ENCODE data around the gene KRT34. TPM values are rescaled to one million over a fixed set of nuclear protein-coding genes. Genes with fewer than 3 reads are reported as not detected.
"Not testable (repeated sequence)": the region's sequence is repeated elsewhere in the genome, so short reads cannot be mapped to it uniquely, and the experiment has no call there.

Gene KRT34
- total RNA-seq, 2 experiments from 2014 or later: not detected

DNA sequence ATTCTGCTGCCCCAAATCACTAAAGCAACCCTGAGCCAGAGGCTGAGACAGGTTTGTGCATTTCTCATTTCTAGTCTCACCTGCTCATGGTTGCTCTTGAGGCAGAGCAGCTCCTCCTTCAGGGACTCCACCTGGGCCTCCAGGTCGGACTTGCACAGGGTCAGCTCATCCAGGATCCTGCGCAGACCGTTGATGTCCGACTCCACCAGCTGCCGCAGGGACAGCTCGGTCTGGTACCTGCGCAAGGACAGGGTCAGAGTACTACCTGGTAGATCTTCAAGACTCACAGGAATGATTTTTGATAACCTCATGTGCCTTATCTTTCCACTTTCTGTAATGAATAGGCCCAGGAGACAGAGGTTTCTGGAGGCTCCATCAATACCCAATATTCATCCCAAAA, 14.2 kb upstream of the KRT34 start:
- ChIA-PET CTCF (no interaction called here), POLR2A (no interaction called here)
- Mint-ChIP-seq H3K27ac (no peak overlapping the region), H3K4me1 (peaks cover 4% of the 10 kb centered on the region), H3K36me3 (ENCODE audit: low read depth) (no peaks in the 10 kb centered on the region), H3K9me3 (no peaks in the 10 kb centered on the region), H3K27me3 (peaks cover 4% of the 10 kb centered on the region), H3K4me3 (no peak overlapping the region)
- no peak for DNase-seq

DNA sequence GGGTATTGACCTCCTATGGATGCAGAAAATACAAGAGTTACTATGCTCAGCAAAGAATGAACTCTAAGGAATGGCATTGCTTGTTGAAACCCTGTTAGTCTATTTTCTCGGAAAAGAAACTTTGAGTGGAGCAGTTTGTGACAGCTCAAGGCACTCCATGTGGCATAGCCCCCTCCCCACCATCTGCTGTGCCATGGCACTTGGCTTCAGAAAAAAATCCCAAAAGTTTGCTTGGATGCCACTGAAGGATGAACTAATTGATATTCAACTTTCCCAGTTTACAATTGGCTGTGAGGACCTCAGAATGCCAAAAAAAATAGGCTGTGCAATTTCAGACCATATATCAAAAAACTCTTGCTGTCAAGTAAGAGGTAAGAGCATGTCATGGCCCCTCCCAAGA, 13.5 kb upstream of the KRT34 start:
- Mint-ChIP-seq H3K27ac (no peak overlapping the region), H3K36me3 (ENCODE audit: low read depth) (no peaks in the 10 kb centered on the region), H3K9me3 (no peaks in the 10 kb centered on the region), H3K4me1 (peaks cover 2% of the 10 kb centered on the region), H3K4me3 (no peak overlapping the region), H3K27me3 (peaks cover 6% of the 10 kb centered on the region)
- CTCF ChIA-PET: no interaction called here
- DNase-seq: no peak
- POLR2A ChIA-PET: no interaction called here

GRCh38 chr17:41395044-41395443, 12.9 kb upstream of the KRT34 start:
- H3K9me3 Mint-ChIP-seq; H3K36me3 Mint-ChIP-seq (ENCODE audit: low read depth); H3K4me3 Mint-ChIP-seq; CTCF ChIA-PET; POLR2A ChIA-PET; H3K4me1 Mint-ChIP-seq; H3K27ac Mint-ChIP-seq; H3K27me3 Mint-ChIP-seq; DNase-seq: not testable (repeated sequence)

- Mint-ChIP-seq H3K36me3 (ENCODE audit: low read depth) (no peaks in the 10 kb centered on the region), H3K9me3 (no peaks in the 10 kb centered on the region), H3K27ac (no peak overlapping the region), H3K4me1 (no peaks in the 10 kb centered on the region), H3K4me3 (no peak overlapping the region), H3K27me3 (peaks cover 12% of the 10 kb centered on the region)
- CTCF ChIA-PET: no interaction called here
- no peak for DNase-seq
- POLR2A ChIA-PET: no interaction called here
These were observed 12.3 kb upstream of the KRT34 start for GRCh38 chr17:41394254-41394996.

GRCh38 chr17:41393826-41394225, 11.7 kb upstream of the KRT34 start:
- ChIA-PET CTCF (no interaction called here), POLR2A (no interaction called here)
- no peak overlapping the region for H3K27ac Mint-ChIP-seq
- H3K4me3 Mint-ChIP-seq: no peak overlapping the region
- peaks cover 12% of the 10 kb centered on the region for H3K27me3 Mint-ChIP-seq
- H3K36me3 Mint-ChIP-seq (ENCODE audit: low read depth): no peaks in the 10 kb centered on the region
- no peak for DNase-seq
- H3K4me1 Mint-ChIP-seq: no peaks in the 10 kb centered on the region
- H3K9me3 Mint-ChIP-seq: no peaks in the 10 kb centered on the region

DNA sequence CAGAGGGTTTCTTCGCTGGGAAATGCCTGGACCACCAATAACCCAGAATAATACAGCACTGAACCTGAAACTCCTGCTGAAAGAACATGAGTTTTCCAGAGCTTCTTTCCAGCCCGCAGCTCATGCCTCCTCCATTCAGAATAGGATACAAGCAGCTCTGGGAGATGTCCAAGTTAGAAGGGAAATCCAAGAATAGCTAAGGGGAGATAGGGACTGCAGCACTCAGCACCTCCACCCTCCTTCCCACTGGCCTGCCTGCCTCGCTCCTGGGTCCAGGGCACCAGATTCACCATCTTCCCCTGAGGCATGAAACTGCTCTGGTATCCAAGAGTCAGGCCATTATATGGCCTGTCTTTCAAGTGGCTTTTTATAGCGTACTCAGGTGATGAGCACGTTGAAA, 11.2 kb upstream of the KRT34 start:
- CTCF ChIA-PET: no interaction called here
- no peaks in the 10 kb centered on the region for H3K9me3 Mint-ChIP-seq
- POLR2A ChIA-PET: no interaction called here
- H3K27me3 Mint-ChIP-seq: peaks cover 12% of the 10 kb centered on the region
- H3K4me1 Mint-ChIP-seq: no peaks in the 10 kb centered on the region
- H3K27ac Mint-ChIP-seq: no peak overlapping the region
- no peak for DNase-seq
- H3K36me3 Mint-ChIP-seq (ENCODE audit: low read depth): no peaks in the 10 kb centered on the region
- no peak overlapping the region for H3K4me3 Mint-ChIP-seq

- POLR2A ChIA-PET: interaction anchor here (1.4 kb wide), 1 partner anchor 12 kb away, joined by 3 read pairs; no protein-coding TSS in a partner anchor
These were observed 10.2 kb upstream of the KRT34 start for GRCh38 chr17:41392278-41392677.

DNA sequence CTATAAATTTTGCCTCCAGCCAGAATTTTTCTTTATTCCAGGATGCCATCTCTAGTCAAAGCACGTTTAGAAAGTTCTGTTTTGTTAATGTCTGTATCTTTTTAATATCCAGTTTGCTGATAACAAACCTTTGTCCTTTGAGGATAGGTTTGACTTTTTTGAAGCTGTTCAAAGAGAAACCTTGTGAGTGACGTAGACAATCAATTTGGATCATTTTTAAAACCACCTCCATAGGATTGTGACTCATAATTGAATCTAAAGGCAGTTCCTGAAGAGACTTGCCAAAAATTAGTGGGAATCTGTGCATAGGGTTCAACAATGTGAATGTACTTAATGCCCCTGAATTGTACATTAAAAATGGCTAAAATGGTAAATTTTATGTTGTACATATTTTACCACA, 9.4 kb upstream of the KRT34 start:
- peaks cover 8% of the 10 kb centered on the region for H3K9me3 Mint-ChIP-seq
- ChIA-PET CTCF (interaction anchor here (1.0 kb wide), 1 partner anchor 271 kb away, joined by 3 read pairs; no protein-coding TSS in a partner anchor), POLR2A (interaction anchor here (1.4 kb wide), 1 partner anchor 13 kb away, joined by 3 read pairs; no protein-coding TSS in a partner anchor)

More at GRCh38 chr17:41392278-41392677, 10.2 kb upstream of the KRT34 start:
- CTCF ChIA-PET: no interaction called here
- peaks cover 13% of the 10 kb centered on the region for H3K27me3 Mint-ChIP-seq
- H3K4me1 Mint-ChIP-seq: no peaks in the 10 kb centered on the region
- DNase-seq: no peak
- H3K9me3 Mint-ChIP-seq: peaks cover 4% of the 10 kb centered on the region
- H3K36me3 Mint-ChIP-seq (ENCODE audit: low read depth): no peaks in the 10 kb centered on the region
- H3K4me3 Mint-ChIP-seq: no peak overlapping the region
- no peak overlapping the region for H3K27ac Mint-ChIP-seq

DNA sequence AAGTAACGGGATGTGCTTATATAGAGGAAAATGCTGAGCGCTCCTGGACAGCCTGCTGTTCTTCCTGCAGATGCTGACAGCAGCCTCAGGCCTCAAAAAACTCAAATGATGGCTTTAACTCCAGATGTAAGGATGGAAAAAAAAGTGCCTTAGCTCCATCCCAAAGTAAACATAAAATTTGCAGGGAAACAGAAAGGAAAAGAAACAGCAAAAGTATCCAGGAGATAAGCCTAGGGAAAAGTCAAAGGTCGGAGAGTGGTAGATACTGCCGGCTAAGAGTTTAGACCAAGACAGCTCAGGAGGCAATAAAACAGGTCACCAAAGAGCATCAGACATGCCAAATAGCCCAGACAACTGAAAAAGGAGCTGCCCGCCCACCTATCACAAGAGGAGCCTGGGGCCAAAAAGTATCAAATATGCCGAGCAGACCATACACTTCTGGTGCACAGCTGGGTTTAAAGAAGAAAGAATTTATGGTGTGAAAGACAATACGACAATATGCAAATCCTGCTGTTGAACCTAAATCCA, 8.4 kb upstream of the KRT34 start:
- H3K36me3 Mint-ChIP-seq (ENCODE audit: low read depth): peaks cover 4% of the 10 kb centered on the region
- no peak overlapping the region for H3K27ac Mint-ChIP-seq
- peaks cover 10% of the 10 kb centered on the region for H3K9me3 Mint-ChIP-seq
- no peak overlapping the region for H3K4me3 Mint-ChIP-seq
- peaks cover 15% of the 10 kb centered on the region for H3K27me3 Mint-ChIP-seq
- CTCF ChIA-PET: interaction anchor here (1.0 kb wide), 1 partner anchor 272 kb away, joined by 3 read pairs; no protein-coding TSS in a partner anchor
- H3K4me1 Mint-ChIP-seq: no peaks in the 10 kb centered on the region
- no peak for DNase-seq
- POLR2A ChIA-PET: no interaction called here

More for the DNA sequence above, 9.4 kb upstream of the KRT34 start:
- Mint-ChIP-seq H3K4me1 (no peaks in the 10 kb centered on the region), H3K27me3 (peaks cover 15% of the 10 kb centered on the region), H3K4me3 (no peak overlapping the region), H3K36me3 (ENCODE audit: low read depth) (peaks cover 3% of the 10 kb centered on the region), H3K27ac (no peak overlapping the region)
- DNase-seq: no peak

DNA sequence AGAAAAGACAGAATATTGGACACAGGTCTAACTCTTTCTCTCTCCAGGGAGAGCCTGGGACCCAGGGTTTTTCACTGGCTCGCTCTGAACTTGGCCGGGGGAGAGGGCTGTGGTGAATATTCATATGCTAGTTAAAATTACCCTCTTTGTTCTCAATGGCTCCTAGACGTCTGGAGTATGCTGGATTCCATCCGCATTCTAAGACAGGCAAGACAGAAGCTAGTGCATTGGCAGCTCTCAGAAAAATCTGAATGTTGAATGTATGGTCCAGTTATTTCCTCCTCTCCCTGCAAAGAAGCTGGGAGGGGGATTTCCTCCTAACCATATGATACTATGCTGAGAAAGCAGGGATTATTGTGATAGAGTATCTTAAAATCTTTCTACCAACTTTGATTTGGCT, 5.6 kb upstream of the KRT34 start:
- Mint-ChIP-seq H3K27me3 (peaks cover 18% of the 10 kb centered on the region), H3K36me3 (ENCODE audit: low read depth) (peaks cover 4% of the 10 kb centered on the region), H3K9me3 (peaks cover 10% of the 10 kb centered on the region), H3K4me3 (no peak overlapping the region), H3K4me1 (no peaks in the 10 kb centered on the region), H3K27ac (no peak overlapping the region)
- CTCF ChIA-PET: no interaction called here
- no peak for DNase-seq
- POLR2A ChIA-PET: no interaction called here

GRCh38 chr17:41386227-41386626, 4.1 kb upstream of the KRT34 start:
- Mint-ChIP-seq H3K4me3 (no peak overlapping the region), H3K36me3 (ENCODE audit: low read depth) (peaks cover 4% of the 10 kb centered on the region), H3K27ac (no peak overlapping the region), H3K9me3 (peaks cover 10% of the 10 kb centered on the region), H3K4me1 (no peaks in the 10 kb centered on the region), H3K27me3 (peaks cover 14% of the 10 kb centered on the region)
- ChIA-PET CTCF (no interaction called here), POLR2A (no interaction called here)
- no peak for DNase-seq

DNA sequence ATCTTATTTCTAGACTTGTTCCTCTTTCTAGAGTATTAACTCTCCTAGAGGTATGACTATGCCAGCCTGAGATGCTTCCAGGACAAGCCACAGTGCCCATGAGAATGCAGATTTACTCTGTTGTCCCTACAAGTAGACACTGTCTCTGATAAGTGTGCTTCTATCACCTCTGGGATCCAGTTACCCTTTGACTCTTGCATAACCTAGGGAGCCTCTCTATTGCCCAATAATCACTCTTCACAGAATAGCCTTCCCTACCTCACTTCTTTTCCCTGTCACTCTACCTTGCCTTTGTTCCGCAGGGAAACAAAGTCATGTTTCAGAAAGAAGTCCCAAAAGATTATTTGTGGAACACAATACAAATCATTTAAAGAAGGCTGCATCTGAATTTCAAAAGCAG, 1.6 kb upstream of the KRT34 start:
- ChIA-PET CTCF (no interaction called here), POLR2A (no interaction called here)
- H3K4me3 Mint-ChIP-seq: no peak overlapping the region
- no peak for DNase-seq
- peaks cover 4% of the 10 kb centered on the region for H3K36me3 Mint-ChIP-seq (ENCODE audit: low read depth)
- H3K27me3 Mint-ChIP-seq: peaks cover 8% of the 10 kb centered on the region
- no peak overlapping the region for H3K27ac Mint-ChIP-seq
- no peaks in the 10 kb centered on the region for H3K4me1 Mint-ChIP-seq
- peaks cover 10% of the 10 kb centered on the region for H3K9me3 Mint-ChIP-seq

DNA sequence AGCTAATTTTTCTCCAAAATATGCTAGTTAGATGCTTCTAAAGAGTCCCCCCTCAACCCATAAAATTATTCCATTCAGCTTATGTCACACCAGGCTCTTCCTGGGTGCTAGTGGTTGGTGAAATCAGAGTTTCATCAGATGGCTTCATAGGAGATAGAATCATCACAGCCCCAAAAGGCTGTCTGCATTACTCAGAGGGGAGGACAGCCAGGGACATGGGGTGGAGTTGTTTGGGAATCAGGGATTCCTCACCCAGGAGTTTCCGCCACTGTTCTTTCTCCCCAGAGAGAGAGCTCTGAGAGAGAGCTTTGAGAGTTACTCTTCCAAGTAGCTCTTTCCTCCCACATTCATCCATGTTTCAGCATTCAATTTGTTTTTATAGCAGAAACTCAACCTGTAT, 288 bp upstream of the KRT34 start:
- POLR2A ChIA-PET: no interaction called here
- peaks cover 4% of the 10 kb centered on the region for H3K36me3 Mint-ChIP-seq (ENCODE audit: low read depth)
- no peaks in the 10 kb centered on the region for H3K4me1 Mint-ChIP-seq
- H3K4me3 Mint-ChIP-seq: no peak overlapping the region
- peaks cover 7% of the 10 kb centered on the region for H3K27me3 Mint-ChIP-seq
- H3K9me3 Mint-ChIP-seq: peaks cover 8% of the 10 kb centered on the region
- CTCF ChIA-PET: no interaction called here
- DNase-seq: no peak
- H3K27ac Mint-ChIP-seq: no peak overlapping the region

DNA sequence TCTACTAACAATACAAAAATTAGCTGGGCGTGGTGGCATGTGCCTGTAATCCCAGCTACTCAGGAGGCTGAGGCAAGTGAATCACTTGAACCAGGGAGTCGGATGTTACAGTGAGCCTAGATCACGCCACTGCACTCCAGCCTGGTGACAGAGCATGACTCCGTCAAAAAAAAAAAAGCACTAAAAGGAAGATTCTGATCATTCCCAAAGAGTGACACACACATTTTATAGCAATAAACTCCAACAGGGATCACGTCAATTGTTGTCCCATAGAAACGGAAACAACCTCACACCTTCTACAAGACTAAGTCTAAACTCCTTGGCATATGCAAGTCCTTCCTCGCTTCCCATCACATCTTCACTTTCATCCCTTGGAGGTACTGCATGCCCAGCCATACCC, 2.0 kb downstream of the KRT34 start:
- H3K4me1 Mint-ChIP-seq; H3K36me3 Mint-ChIP-seq (ENCODE audit: low read depth); H3K4me3 Mint-ChIP-seq; CTCF ChIA-PET; H3K9me3 Mint-ChIP-seq; H3K27ac Mint-ChIP-seq; H3K27me3 Mint-ChIP-seq; POLR2A ChIA-PET; DNase-seq: not testable (repeated sequence)
